DOHH2 (cell line): ENCODE data around the gene CDHR3.
A peak's percentile ranks its signal among the peaks of the same experiment; 100 is the strongest.

Experiments
- H3F3A ChIP-seq: fragments of 200-600 bp; sonication (generic), shearing (Covaris generic); 2 replicates; pipeline ENCODE4 v1.6.0; 2016; ENCODE audit warnings: antibody characterized with exemption, mild to moderate bottlenecking; ENCODE audit not compliant: control insufficient read depth, insufficient read depth
- H3K27ac ChIP-seq: fragments of 200-600 bp; sonication (generic); 2 replicates; pipeline ENCODE4 v1.5.1; 2014; ENCODE audit warnings: low read depth, mild to moderate bottlenecking, low read length, moderate library complexity
- H3K27me3 ChIP-seq: fragments of 200-600 bp; sonication (generic); 2 replicates; pipeline ENCODE4 v1.6.1; 2014; ENCODE audit warnings: mild to moderate bottlenecking, low read length, mixed read lengths; ENCODE audit not compliant: control insufficient read depth
- H3K36me3 ChIP-seq: fragments of 200-600 bp; sonication (generic); 2 replicates; pipeline ENCODE4 v1.6.1; 2014; ENCODE audit warnings: mild to moderate bottlenecking, low read length, moderate library complexity, mixed read lengths; ENCODE audit not compliant: control insufficient read depth
- H3K4me1 ChIP-seq: fragments of 200-600 bp; sonication (generic); 2 replicates; pipeline ENCODE4 v1.6.1; 2014; ENCODE audit warnings: mild to moderate bottlenecking, low read length, mixed read lengths; ENCODE audit not compliant: control insufficient read depth
- H3K4me2 ChIP-seq: fragments of 200-600 bp; sonication (generic); 2 replicates; pipeline ENCODE4 v1.6.0; 2014; ENCODE audit warnings: mild to moderate bottlenecking, low read length, moderate library complexity
- H3K4me3 ChIP-seq: fragments of 200-600 bp; sonication (generic); 2 replicates; pipeline ENCODE4 v1.5.1; 2014; ENCODE audit warnings: mild to moderate bottlenecking, low read length, mixed read lengths
- H3K79me2 ChIP-seq: fragments of 200-600 bp; sonication (generic); 2 replicates; pipeline ENCODE4 v1.6.1; 2014; ENCODE audit warnings: mild to moderate bottlenecking, low read length, mixed read lengths; ENCODE audit not compliant: control insufficient read depth
- H3K9me2 ChIP-seq: fragments of 200-600 bp; sonication (generic); replicated peaks from 2 replicates; pipeline ENCODE4 v1.6.1; 2014; ENCODE audit warnings: mild to moderate bottlenecking, low read length, mixed read lengths; ENCODE audit not compliant: control insufficient read depth
- H3K9me3 ChIP-seq: fragments of 200-600 bp; sonication (generic); 2 replicates; pipeline ENCODE4 v1.6.1; 2014; ENCODE audit warnings: antibody characterized with exemption, low read length, mixed read lengths; ENCODE audit not compliant: control insufficient read depth, insufficient read depth
- H4K20me1 ChIP-seq: fragments of 200-600 bp; sonication (generic); 2 replicates; pipeline ENCODE4 v1.6.0; 2014; ENCODE audit warnings: low read depth, mild to moderate bottlenecking, antibody characterized with exemption, low read length, moderate library complexity; ENCODE audit not compliant: control insufficient read depth, insufficient read depth
- EZH2phosphoT487 ChIP-seq: fragments of 200-600 bp; sonication (generic); IDR thresholded peaks from 2 replicates; pipeline ENCODE4 v1.6.1; 2017; ENCODE audit warnings: borderline replicate concordance, mild to moderate bottlenecking, antibody characterized with exemption, low read length, moderate library complexity, mixed read lengths
- TF ChIP-seq, protein P1 (sequence below): fragments of 200-600 bp; sonication (generic); IDR thresholded peaks from one replicate; pipeline ENCODE4 v1.5.1; 2014; ENCODE audit warnings: antibody characterized with exemption, mild to moderate bottlenecking, low read depth, low read length; ENCODE audit not compliant: poor library complexity, severe bottlenecking

CDHR3 gene

DNA sequence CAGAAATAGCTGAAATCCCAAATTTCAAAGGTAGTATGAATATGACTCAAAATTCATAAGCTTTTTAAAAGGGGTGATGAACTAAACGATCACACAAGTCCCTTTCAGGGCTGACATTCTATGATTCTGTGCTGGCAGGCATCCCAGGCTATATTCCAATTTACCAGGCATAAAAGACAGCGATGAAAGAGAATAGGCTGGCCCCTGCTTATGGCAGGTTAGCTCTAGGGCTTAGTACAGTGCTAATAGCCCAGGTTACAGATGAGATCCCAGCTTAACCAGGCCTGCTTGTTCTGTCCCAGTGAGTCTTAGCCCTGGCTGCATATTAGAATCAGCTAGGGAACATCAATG lies 56.4 kb downstream of the CDHR3 start:
- Histone ChIP-seq H3K4me2 (no peak overlapping the region), H3K36me3 (no peaks in the 10 kb centered on the region), H4K20me1 (no peaks in the 10 kb centered on the region), H3K4me3 (no peak overlapping the region), H3K79me2 (no peaks in the 10 kb centered on the region), H3K9me3 (no peaks in the 10 kb centered on the region), H3F3A (peaks cover 8% of the 10 kb centered on the region; the same call in 1 of the 2 replicates), H3K27me3 (no peaks in the 10 kb centered on the region), H3K4me1 (peaks cover 67% of the 10 kb centered on the region), H3K27ac (no peak overlapping the region), H3K9me2 (no peaks in the 10 kb centered on the region)
- no peak for TF ChIP-seq EZH2phosphoT487
- TF ChIP-seq, protein P1, sequence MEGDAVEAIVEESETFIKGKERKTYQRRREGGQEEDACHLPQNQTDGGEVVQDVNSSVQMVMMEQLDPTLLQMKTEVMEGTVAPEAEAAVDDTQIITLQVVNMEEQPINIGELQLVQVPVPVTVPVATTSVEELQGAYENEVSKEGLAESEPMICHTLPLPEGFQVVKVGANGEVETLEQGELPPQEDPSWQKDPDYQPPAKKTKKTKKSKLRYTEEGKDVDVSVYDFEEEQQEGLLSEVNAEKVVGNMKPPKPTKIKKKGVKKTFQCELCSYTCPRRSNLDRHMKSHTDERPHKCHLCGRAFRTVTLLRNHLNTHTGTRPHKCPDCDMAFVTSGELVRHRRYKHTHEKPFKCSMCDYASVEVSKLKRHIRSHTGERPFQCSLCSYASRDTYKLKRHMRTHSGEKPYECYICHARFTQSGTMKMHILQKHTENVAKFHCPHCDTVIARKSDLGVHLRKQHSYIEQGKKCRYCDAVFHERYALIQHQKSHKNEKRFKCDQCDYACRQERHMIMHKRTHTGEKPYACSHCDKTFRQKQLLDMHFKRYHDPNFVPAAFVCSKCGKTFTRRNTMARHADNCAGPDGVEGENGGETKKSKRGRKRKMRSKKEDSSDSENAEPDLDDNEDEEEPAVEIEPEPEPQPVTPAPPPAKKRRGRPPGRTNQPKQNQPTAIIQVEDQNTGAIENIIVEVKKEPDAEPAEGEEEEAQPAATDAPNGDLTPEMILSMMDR, result no peak

GRCh38 chr7:106021151-106022067 lies 58.3 kb downstream of the CDHR3 start:
- Histone ChIP-seq H3K36me3 (no peaks in the 10 kb centered on the region), H3K79me2 (no peaks in the 10 kb centered on the region), H4K20me1 (no peaks in the 10 kb centered on the region), H3K27me3 (no peaks in the 10 kb centered on the region), H3K4me3 (peak overlapping the region; percentile 57), H3K4me2 (peak overlapping the region; percentile 76), H3K9me3 (no peaks in the 10 kb centered on the region), H3K4me1 (peaks cover 69% of the 10 kb centered on the region), H3K27ac (peak overlapping the region; percentile 79), H3F3A (peaks cover 8% of the 10 kb centered on the region; the same call in 1 of the 2 replicates), H3K9me2 (no peaks in the 10 kb centered on the region)
- TF ChIP-seq, protein P1, result no peak
- no peak for TF ChIP-seq EZH2phosphoT487

DNA sequence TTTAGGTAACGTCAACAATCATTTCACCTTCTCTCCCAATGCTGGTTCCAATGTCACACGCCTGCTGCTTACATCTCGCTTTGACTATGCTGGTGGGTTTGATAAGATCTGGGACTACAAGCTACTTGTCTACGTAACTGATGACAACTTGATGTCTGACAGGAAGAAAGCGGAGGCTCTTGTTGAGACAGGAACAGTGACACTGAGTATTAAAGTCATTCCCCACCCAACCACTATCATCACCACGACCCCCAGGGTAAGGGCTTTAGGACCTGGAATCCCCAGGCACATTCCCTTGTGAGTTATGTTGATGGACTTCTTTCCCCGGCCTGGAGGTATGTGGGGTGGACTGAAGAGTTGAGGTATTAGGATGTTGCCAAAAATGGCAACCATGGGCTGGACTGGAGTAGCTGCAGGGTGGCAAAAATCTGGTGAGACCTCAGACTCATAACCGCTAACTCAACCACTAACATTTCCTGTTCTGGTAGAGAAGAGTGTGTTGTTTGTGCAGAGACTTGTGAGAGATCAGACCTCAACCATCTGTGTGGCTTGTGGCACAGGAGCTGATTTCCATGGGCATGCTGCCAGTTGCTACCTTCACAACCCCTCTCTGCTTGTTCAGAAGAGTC lies 59.2 kb downstream of the CDHR3 start:
- Histone ChIP-seq H3K4me2 (peak overlapping the region; percentile 76), H3K4me1 (peaks cover 72% of the 10 kb centered on the region), H3K27ac (peak overlapping the region; percentile 79)

More for the DNA sequence above, 59.2 kb downstream of the CDHR3 start:
- TF ChIP-seq, protein P1, result no peak
- no peak for TF ChIP-seq EZH2phosphoT487
- H3K36me3 ChIP-seq, result no peaks in the 10 kb centered on the region
- no peaks in the 10 kb centered on the region for H3K9me2 ChIP-seq
- H4K20me1 ChIP-seq, result no peaks in the 10 kb centered on the region
- H3K9me3 ChIP-seq, result no peaks in the 10 kb centered on the region
- H3K4me3 ChIP-seq, result peak overlapping the region; percentile 57
- H3K79me2 ChIP-seq, result no peaks in the 10 kb centered on the region
- H3F3A ChIP-seq, result peaks cover 8% of the 10 kb centered on the region; the same call in 1 of the 2 replicates
- no peaks in the 10 kb centered on the region for H3K27me3 ChIP-seq
